Measurements from ENCODE around the gene AP1G1. TPM values are rescaled to one million over a fixed set of nuclear protein-coding genes. Genes with fewer than 3 reads are reported as not detected.
"Not testable (repeated sequence)": the region's sequence is repeated elsewhere in the genome, so short reads cannot be mapped to it uniquely, and the experiment has no call there.

The AP1G1 gene
- total RNA-seq, 1 donor from 2014 or later, result 98.3 TPM

DNA sequence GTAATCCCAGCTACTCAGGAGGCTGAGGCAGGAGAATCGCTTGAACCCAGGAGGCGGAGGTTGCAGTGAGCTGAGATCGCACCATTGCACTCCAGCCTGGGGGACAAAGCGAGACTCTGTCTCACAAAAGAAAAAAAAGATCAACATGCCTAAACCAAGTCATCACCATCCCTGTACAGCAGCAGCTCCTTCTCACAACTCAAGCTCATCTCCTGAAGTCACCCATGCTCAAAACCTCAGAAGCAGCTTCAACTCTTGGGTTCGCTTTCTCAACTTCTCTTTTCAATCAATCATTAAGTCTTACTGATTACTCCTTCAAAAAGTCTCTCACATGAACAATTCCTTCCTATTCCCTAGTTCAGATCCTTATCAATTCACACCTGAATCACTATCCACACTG is 115.5 kb downstream of the AP1G1 start:
- DNase-seq, result peak; percentile 31
- Mint-ChIP-seq H3K27ac (no peak overlapping the region), H3K27me3 (no peaks in the 10 kb centered on the region), H3K9me3 (no peaks in the 10 kb centered on the region), H3K4me1 (peaks cover 8% of the 10 kb centered on the region), H3K4me3 (no peak overlapping the region), H3K36me3 (ENCODE audit: low read depth) (peaks cover 16% of the 10 kb centered on the region)
- intact Hi-C loops (cut with micrococcal nuclease), result no loop called here

DNA sequence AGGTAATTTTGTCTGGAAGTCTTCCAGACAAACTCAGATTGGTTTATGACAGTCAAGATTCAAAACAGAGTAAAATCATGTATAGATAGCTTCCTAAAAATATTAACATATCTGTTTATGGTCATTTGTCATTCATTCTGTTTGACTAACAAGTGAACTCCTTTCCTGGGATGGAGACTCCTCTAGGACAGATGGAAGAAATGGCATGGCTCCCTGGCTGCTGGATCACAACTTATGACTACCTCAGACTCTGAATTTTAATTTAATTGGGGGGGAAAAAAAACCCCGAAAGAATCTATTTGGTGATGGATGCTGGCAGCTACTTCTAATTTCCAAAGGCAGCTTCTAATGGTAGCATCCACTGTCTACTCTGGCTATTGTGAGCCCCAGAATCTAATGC is 118.7 kb downstream of the AP1G1 start:
- peaks cover 19% of the 10 kb centered on the region for H3K36me3 Mint-ChIP-seq (ENCODE audit: low read depth)
- no peak overlapping the region for H3K4me3 Mint-ChIP-seq
- peaks cover 5% of the 10 kb centered on the region for H3K4me1 Mint-ChIP-seq
- H3K27ac Mint-ChIP-seq, result no peak overlapping the region
- intact Hi-C loops (cut with micrococcal nuclease), result no loop called here
- peak; percentile 31 for DNase-seq
- H3K27me3 Mint-ChIP-seq, result no peaks in the 10 kb centered on the region
- H3K9me3 Mint-ChIP-seq, result no peaks in the 10 kb centered on the region

DNA sequence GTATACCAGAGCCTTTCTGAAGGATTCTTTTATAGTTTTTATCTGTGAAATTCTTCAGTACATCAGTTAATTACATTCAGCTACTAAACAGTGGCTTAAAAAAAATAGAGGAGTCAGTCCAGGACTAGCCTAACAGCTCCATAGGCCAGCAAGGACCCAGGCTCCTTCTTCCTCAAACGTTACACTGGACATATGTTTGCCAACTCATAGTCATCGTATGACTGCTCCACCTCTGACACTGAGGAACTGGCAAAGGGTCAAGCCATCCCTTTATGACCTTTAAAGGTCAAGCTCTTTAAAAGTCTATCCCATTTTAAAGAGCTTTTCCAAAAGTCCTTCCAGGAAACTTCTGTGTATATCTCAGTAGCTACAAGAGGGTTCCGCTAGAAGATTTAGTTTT is 120.8 kb downstream of the AP1G1 start:
- no peak for DNase-seq

DNA sequence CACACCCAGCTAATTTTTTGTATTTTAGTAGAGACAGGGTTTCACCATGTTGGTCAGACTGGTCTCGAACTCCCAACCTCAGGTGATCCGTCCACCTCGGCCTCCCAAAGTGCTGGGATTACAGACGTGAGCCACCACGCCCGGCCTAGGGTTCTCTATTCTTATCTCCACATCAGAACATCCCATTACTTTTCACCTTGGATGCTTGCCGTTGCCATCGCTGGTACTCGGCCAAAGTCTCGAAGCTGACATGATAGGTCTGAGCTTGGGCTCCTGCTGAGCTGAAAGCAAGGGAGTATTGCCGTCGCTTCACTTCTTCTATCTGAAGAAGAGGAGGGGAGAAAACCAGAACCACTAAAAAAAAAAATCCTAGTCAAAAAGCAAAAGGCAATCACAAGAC is 124.4 kb downstream of the AP1G1 start:
- H3K27ac Mint-ChIP-seq; intact Hi-C loops (cut with micrococcal nuclease); H3K9me3 Mint-ChIP-seq; H3K4me3 Mint-ChIP-seq; H3K4me1 Mint-ChIP-seq; H3K27me3 Mint-ChIP-seq; DNase-seq: not testable (repeated sequence)
- peaks cover 26% of the 10 kb centered on the region for H3K36me3 Mint-ChIP-seq (ENCODE audit: low read depth)

More for the DNA sequence above, 120.8 kb downstream of the AP1G1 start:
- Mint-ChIP-seq H3K4me1 (peaks cover 2% of the 10 kb centered on the region), H3K27me3 (no peaks in the 10 kb centered on the region), H3K36me3 (ENCODE audit: low read depth) (peaks cover 25% of the 10 kb centered on the region), H3K9me3 (no peaks in the 10 kb centered on the region), H3K4me3 (no peak overlapping the region), H3K27ac (no peak overlapping the region)
- intact Hi-C loops (cut with micrococcal nuclease), result no loop called here

DNA sequence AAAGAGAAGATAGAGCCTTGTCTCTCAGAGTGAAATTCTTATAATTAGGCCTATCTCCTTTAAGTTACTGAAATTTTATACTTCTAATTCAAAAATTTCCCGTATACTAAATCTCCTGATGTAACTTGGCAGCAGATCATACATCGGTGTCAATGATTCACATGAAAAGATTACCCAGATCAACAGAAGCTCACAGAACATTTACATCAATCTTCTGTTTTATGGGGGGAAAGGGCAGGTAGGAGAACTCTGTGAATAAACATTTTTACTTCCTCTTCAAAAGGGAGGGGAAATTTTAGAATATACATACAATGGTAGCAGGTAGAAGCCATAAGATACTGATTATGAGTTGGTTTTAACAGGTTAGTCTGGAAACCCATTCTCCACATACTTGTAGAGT is 127.3 kb downstream of the AP1G1 start:
- Mint-ChIP-seq H3K27me3 (no peaks in the 10 kb centered on the region), H3K36me3 (ENCODE audit: low read depth) (peaks cover 20% of the 10 kb centered on the region), H3K4me1 (no peaks in the 10 kb centered on the region), H3K27ac (no peak overlapping the region), H3K9me3 (no peaks in the 10 kb centered on the region), H3K4me3 (no peak overlapping the region)
- intact Hi-C loops (cut with micrococcal nuclease), result no loop called here
- no peak for DNase-seq

Other genes starting within 250 kb of the AP1G1 start
- gene TAT, start 231.7 kb downstream of the AP1G1 start, total RNA-seq, result not detected in 2 replicates
- not detected in 2 replicates for gene MARVELD3, start 182.7 kb downstream of the AP1G1 start, total RNA-seq
- gene PHLPP2, start 84.1 kb downstream of the AP1G1 start, total RNA-seq, result 14.8 and 18.2 TPM in 2 replicates
- gene ATXN1L, start 37.1 kb upstream of the AP1G1 start, total RNA-seq, result 16.7 and 19.3 TPM in 2 replicates
- gene ZNF821, start 75.3 kb upstream of the AP1G1 start, total RNA-seq, result 5.9 and 6.5 TPM in 2 replicates
- gene IST1, start 86.7 kb upstream of the AP1G1 start, total RNA-seq, result 149 and 156 TPM in 2 replicates
- not detected in 2 replicates for gene PKD1L3, start 191.6 kb upstream of the AP1G1 start, total RNA-seq
- gene DHODH, start 199.9 kb upstream of the AP1G1 start, total RNA-seq, result 31.8 and 33.7 TPM in 2 replicates
- gene HP, start 245.7 kb upstream of the AP1G1 start, total RNA-seq, result not detected in 2 replicates